COLO668 (cell line): ENCODE results near the gene EVC2.

Experiments
- DNase-seq: peaks from one replicate; lab custom pipeline; 2025; ENCODE audit not compliant: unreplicated experiment; lab: John Stamatoyannopoulos, UW

EVC2 gene

GRCh38 chr4:5686338-5686737, 22.0 kb downstream of the EVC2 start:
- no peak for DNase-seq

GRCh38 chr4:5685296-5685695, 23.1 kb downstream of the EVC2 start:
- no peak for DNase-seq

DNA sequence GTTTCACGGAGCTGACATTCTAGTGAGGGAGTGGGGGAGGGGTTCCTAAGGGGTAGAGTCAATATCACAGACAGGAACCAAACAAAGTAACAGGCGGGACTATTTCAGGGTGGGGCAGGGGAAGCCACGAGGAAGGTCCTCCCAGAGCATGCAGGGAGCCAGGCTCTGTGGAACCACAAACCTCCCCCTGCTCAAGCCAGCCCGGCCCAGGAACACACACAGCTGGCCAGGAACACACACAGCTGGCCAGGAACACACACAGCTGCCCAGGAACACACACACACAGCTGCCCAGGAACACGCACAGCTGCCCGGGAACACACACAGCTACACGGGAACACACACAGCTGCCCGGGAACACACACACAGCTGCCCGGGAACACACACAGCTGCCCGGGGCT, 24.8 kb downstream of the EVC2 start:
- peak; percentile 69 for DNase-seq

- no peak for DNase-seq
Measured at GRCh38 chr4:5678977-5679376, 29.4 kb downstream of the EVC2 start.

DNA sequence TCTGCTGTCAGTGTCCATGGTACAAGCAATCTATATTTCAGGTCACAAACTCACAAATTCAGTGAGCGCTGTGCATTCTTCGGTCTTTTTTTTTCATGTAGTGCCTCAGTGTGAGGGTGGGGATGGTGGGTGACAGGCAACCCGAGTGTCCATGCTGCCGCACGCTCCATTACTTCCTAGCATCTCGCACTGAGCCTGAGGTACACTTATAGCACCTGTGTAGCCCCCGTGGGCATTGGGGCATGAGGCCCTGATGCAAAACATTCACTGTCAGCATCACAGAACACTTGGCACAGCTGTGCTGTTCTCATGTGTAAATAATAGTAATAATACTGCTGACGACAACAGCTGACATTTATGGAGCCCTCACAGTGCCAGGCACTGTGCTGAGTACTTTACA, 31.6 kb downstream of the EVC2 start:
- no peak for DNase-seq

- DNase-seq, result no peak
Measured at GRCh38 chr4:5666741-5667140, 41.6 kb downstream of the EVC2 start.

DNA sequence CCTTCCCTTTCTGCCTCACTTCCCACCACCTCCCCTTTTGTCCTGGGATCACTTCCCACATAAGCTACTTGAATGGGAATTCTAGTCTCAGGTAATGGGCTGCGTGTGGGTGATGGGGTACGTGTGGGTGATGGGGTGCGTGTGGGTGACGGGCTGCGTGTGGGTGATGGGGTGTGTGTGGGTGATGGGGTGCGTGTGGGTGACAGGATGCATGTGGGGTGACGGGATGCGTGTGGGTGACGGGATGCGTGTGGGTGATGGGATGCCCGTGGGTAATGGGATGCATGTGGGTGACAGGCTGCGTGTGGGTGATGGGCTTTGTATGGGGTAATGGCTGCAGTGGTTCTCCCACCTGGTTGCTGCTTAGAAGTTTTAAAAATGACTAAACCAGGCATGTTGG, 43.6 kb downstream of the EVC2 start:
- no peak for DNase-seq

DNA sequence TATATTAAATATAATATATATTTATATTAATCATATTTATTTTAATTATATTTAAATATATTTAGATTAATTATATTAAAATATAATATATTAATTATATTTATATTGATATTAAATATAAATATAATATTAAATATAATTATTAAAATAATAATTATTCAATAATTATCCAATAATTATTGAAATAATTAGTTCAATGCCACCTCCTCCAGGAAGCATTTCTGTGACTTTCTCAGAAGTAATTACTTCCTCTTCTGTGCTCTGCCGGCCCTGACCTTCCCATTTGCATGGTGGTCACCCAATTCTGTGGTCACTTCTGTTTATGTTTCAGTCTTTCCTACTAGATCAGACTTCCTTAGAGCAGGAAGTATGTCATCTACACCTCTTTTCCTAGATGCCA, 45.8 kb downstream of the EVC2 start:
- DNase-seq, result no peak

DNA sequence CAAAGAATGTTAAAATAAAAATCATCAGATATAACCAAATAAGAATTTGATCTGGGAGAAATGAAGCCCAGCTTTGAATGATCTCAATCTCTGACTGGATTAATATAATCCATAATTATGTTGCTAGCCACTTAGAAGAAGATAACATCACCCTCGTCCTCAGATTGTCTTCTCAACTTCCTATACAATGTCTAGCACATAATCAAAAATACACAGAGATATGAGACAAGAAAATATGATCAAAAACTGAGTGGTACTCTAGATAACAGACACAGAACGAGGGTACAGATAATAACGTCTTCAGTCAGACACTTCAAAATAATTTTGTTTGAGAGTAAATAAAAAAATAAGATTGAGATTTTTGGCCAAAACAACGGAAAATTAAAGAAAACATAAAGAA, 47.1 kb downstream of the EVC2 start:
- DNase-seq, result no peak

DNA sequence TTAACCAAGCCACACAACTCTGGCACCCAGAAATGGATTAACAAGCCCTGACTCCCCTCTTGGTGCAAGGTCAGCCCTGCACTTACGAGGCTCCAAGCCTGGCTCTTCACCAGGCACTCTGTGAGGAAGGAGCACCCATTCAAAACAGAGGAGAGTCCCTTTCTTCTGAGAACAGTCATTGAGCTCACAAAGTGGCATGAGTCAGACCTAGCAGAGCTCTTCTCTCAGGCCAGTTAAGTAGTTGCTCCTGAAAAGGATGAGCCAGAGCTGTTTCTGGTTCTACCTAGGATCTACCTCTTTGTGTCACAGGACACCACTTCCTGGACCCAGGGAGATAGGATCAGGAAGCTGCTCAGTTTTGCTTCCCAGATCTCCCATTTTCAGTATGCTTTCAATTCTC, 48.2 kb downstream of the EVC2 start:
- DNase-seq, result no peak

- no peak for DNase-seq
Measured at GRCh38 chr4:5658974-5659373, 49.4 kb downstream of the EVC2 start.

- DNase-seq, result no peak
Measured at GRCh38 chr4:5656415-5656814, 51.9 kb downstream of the EVC2 start.

DNA sequence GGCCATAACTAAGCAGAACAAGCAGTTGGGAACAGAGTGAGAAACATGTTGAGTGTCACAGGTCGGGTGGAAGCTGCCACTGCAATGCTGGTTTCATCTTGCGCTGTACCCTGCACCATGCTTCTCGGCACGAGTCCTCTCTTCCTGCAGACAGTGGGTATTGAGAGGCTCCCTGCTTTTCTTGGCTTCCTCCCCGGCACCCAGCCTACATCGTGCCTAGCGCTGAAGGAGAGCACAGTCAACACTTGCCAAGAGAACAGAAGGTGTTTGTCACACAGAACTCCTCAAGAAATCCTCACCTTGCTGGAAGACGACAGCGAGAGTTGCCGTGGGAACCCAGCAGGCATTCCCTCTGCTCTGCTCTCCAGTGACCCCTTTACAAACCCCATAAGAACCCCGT, 53.6 kb downstream of the EVC2 start:
- no peak for DNase-seq

DNA sequence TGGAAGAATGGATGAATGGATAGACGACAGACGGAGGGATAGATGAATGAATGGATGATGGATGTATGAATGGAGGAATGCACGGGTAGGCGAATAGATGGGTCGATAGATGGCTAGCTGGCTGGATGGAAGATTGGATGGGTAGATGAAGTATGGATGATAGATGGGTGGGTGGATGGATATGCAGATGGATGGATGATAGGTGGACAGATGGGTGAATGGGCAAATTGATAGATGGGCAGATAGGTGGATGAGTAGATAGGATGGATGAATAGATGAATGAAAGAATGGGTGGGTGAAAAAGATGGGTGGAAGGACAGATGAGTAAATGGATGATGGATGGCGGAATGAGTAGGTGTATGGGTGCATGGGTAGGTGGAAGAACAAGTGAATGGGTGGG, 57.3 kb downstream of the EVC2 start:
- no peak for DNase-seq

GRCh38 chr4:5650040-5650439, 58.3 kb downstream of the EVC2 start:
- no peak for DNase-seq

- DNase-seq, result no peak
Measured at GRCh38 chr4:5647351-5647750, 61.0 kb downstream of the EVC2 start.

DNA sequence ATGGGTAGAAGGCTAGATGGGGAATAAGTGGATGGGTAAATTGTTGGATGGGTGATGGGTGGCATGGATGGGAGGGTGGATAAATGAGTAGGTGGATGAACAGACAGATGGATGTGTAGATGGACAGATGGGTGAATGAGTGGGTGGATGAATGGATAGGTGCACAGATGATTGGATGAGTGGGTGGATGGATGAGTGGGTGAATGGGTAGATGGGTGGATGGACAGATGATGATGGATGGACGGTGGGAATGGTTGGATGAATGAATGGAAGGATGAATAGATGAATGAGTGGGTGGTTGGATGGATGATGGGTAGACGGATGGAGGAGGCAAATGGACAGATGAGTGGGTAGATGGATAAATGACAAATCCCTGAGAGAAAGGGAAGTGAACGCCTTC, 68.3 kb downstream of the EVC2 start:
- no peak for DNase-seq

DNA sequence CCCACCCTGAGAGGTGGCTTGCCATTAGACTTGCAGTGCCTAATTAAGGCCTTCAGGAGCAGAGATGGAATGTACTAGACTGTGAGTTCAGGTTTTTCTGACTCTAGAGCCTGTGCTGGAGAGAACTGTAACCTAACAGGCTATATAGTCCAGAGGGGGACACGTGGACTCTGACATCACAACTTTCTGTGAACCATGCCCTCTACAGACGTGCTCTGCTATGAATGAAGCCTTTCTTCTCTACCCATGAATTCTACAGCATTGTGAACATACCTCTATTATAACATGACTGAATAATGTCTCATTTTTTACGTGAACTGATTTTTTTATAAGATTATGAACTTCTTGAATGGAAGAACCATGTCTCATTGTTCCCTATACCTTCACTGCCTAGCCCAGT, 68.8 kb downstream of the EVC2 start:
- DNase-seq, result no peak

- no peak for DNase-seq
Measured at GRCh38 chr4:5638976-5639375, 69.4 kb downstream of the EVC2 start.

GRCh38 chr4:5638316-5638715, 70.0 kb downstream of the EVC2 start:
- DNase-seq, result no peak

- DNase-seq, result peak; percentile 56
Measured at GRCh38 chr4:5636766-5637670, 71.3 kb downstream of the EVC2 start.

GRCh38 chr4:5635826-5636195, 72.5 kb downstream of the EVC2 start:
- DNase-seq, result no peak

DNA sequence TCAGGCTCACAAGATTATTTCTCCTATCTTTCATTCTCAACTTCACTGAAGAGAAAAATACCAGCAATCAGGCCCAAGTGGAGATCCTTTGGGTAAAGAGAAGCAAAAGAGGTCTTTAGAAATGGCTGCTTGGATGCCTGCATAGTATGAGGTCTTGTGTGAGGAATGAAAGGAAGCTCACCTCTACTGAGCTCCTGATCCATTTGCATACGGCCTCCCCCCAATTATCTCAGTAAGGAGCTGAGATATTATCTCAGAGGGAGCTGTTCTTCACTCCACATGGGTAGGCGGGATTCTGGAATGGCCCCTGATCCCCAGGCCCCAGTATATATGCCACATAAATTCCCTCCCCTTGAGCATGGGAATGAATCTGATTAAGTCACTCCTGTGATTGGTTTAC, 75.8 kb downstream of the EVC2 start:
- DNase-seq, result no peak
